Mesenchymal stem cell (in vitro differentiated cells and primary cell): Measurements from ENCODE around the gene PIGQ.

Source experiments
- DNase-seq: peaks from one replicate; pipeline ENCODE4 v3.0.0-alpha.2; 2013
- H2AFZ ChIP-seq: one replicate; pipeline ENCODE4 v1.6.1; 2013; ENCODE audit warnings: low read depth, mild to moderate bottlenecking, control low read depth, inconsistent platforms, low read length, moderate library complexity
- H2AK5ac ChIP-seq: 2 replicates; pipeline ENCODE4 v1.6.1; 2013; ENCODE audit warnings: low read length, moderate library complexity, mild to moderate bottlenecking, inconsistent platforms; ENCODE audit not compliant: severe bottlenecking
- H2BK120ac ChIP-seq: one replicate; pipeline ENCODE4 v1.6.1; 2013; ENCODE audit warnings: low read depth, mild to moderate bottlenecking, inconsistent platforms, low read length, moderate library complexity
- H2BK12ac ChIP-seq, 2 experiments: one replicate each; pipeline ENCODE4 v1.6.1; 2013; ENCODE audit warnings: inconsistent platforms in 2 of 2, low read length in 2 of 2, mild to moderate bottlenecking in 2 of 2, moderate library complexity in 2 of 2, control low read depth in 1 of 2
- H2BK15ac ChIP-seq: one replicate; pipeline ENCODE4 v1.6.1; 2013; ENCODE audit warnings: mild to moderate bottlenecking, low read depth, inconsistent platforms; ENCODE audit not compliant: poor library complexity, severe bottlenecking
- H2BK5ac ChIP-seq: 2 replicates; pipeline ENCODE4 v1.6.1; 2013; ENCODE audit warnings: low read depth, mild to moderate bottlenecking, low read length, control low read depth, inconsistent platforms; ENCODE audit not compliant: poor library complexity, severe bottlenecking
- H3K14ac ChIP-seq, 2 experiments: one replicate each; pipeline ENCODE4 v1.6.1; 2013; ENCODE audit warnings: inconsistent platforms in 2 of 2, low read length in 2 of 2, control low read depth in 1 of 2, mild to moderate bottlenecking in 1 of 2, moderate library complexity in 1 of 2
- H3K18ac ChIP-seq, 2 experiments: one replicate each; pipeline ENCODE4 v1.6.1; 2013; ENCODE audit warnings: inconsistent platforms in 2 of 2, low read length in 2 of 2, control low read depth in 1 of 2, low read depth in 1 of 2, mild to moderate bottlenecking in 1 of 2
- H3K23ac ChIP-seq, 2 experiments: one replicate each; pipeline ENCODE4 v1.6.1; 2013; ENCODE audit warnings: inconsistent platforms in 2 of 2, low read length in 2 of 2, mild to moderate bottlenecking in 2 of 2, moderate library complexity in 2 of 2, control low read depth in 1 of 2
- H3K27ac ChIP-seq: 2 replicates; pipeline ENCODE4 v1.5.1; 2013; ENCODE audit warnings: mild to moderate bottlenecking, moderate library complexity, low read length, control low read depth, inconsistent platforms; ENCODE audit not compliant: poor library complexity, severe bottlenecking
- H3K27me3 ChIP-seq, 2 experiments: 2 replicates each; pipeline versions ENCODE4 v1.6.1 to v1.7.0; 2013; ENCODE audit warnings: low read length in 2 of 2, mild to moderate bottlenecking in 2 of 2, moderate library complexity in 2 of 2, control low read depth in 1 of 2, inconsistent platforms in 1 of 2; ENCODE audit not compliant: control insufficient read depth in 1 of 2, insufficient read depth in 1 of 2
- H3K36me3 ChIP-seq, 2 experiments: 2 replicates each; pipeline versions ENCODE4 v1.6.1 to v1.7.0; 2013; ENCODE audit warnings: low read length in 2 of 2, control low read depth in 1 of 2, inconsistent platforms in 1 of 2, low read depth in 1 of 2, mild to moderate bottlenecking in 1 of 2; ENCODE audit not compliant: insufficient read depth in 2 of 2, control insufficient read depth in 1 of 2
- H3K4ac ChIP-seq, 2 experiments: one replicate each; pipeline ENCODE4 v1.6.1; 2013; ENCODE audit warnings: inconsistent platforms in 2 of 2, low read length in 2 of 2, mild to moderate bottlenecking in 2 of 2, moderate library complexity in 2 of 2, control low read depth in 1 of 2, low read depth in 1 of 2
- H3K4me1 ChIP-seq: 2 replicates; pipeline ENCODE4 v1.6.1; 2013; ENCODE audit warnings: low read depth, low read length, control low read depth; ENCODE audit not compliant: control insufficient read depth, insufficient read depth
- H3K4me2 ChIP-seq: 2 replicates; pipeline ENCODE4 v1.6.1; 2013; ENCODE audit warnings: low read length, mild to moderate bottlenecking, inconsistent platforms; ENCODE audit not compliant: poor library complexity, severe bottlenecking
- H3K4me3 ChIP-seq, 2 experiments: 2 replicates each; pipeline versions ENCODE4 v1.5.1 to v1.7.0; 2013; ENCODE audit warnings: low read length in 2 of 2, mild to moderate bottlenecking in 2 of 2, control low read depth in 1 of 2, low read depth in 1 of 2; ENCODE audit not compliant: insufficient read depth in 1 of 2
- H3K79me1 ChIP-seq: replicated peaks from 2 replicates; pipeline ENCODE4 v1.6.1; 2013; ENCODE audit warnings: mild to moderate bottlenecking, control low read depth, low read length, inconsistent platforms; ENCODE audit not compliant: poor library complexity, severe bottlenecking
- H3K9ac ChIP-seq: 2 replicates; pipeline ENCODE4 v1.7.0; 2013; ENCODE audit warnings: mild to moderate bottlenecking, low read length, moderate library complexity
- H3K9me3 ChIP-seq: 2 replicates; pipeline ENCODE4 v1.7.0; 2013; ENCODE audit warnings: mild to moderate bottlenecking, low read length; ENCODE audit not compliant: control insufficient read depth
- H4K8ac ChIP-seq: one replicate; pipeline ENCODE4 v1.6.1; 2013; ENCODE audit warnings: inconsistent platforms, mild to moderate bottlenecking, low read length, moderate library complexity
- H4K91ac ChIP-seq: one replicate; pipeline ENCODE4 v1.6.1; 2013; ENCODE audit warnings: mild to moderate bottlenecking, low read length, inconsistent platforms
- WGBS: methylation state at CpG from one replicate; pipeline ENCODE4 v1.1.7; 2013; ENCODE audit warnings: mixed read lengths; 5-methylcytosine and 5-hydroxymethylcytosine counted together

PIGQ gene

GRCh38 chr16:522320-523096 lies 47.3 kb upstream of the PIGQ start:
- Histone ChIP-seq H2AFZ (no peak overlapping the region), H2BK12ac (no peak overlapping the region), H2AK5ac (no peak overlapping the region), H2BK120ac (no peak overlapping the region), H3K4me1 (peaks cover 28% of the 10 kb centered on the region), H3K4me3 (no peak overlapping the region), H4K8ac (peak overlapping the region; percentile 50), H3K23ac (no peak overlapping the region), H3K9ac (no peak overlapping the region), H4K91ac (no peak overlapping the region), H2BK5ac (no peak overlapping the region), H3K4ac (no peak overlapping the region), H3K9me3 (no peaks in the 10 kb centered on the region), H3K14ac (no peak overlapping the region), H3K27me3 (no peaks in the 10 kb centered on the region), H2BK15ac (no peak overlapping the region), H3K36me3 (peaks cover 30 to 54% of the 10 kb centered on the region in 2 experiments), H3K18ac (no peak overlapping the region), H3K4me2 (no peak overlapping the region), H3K79me1 (peaks cover 13% of the 10 kb centered on the region), H3K27ac (no peak overlapping the region)
- no peak for DNase-seq
- WGBS = 84% methylated on average over 23 of the region's 23 CpGs

- Histone ChIP-seq H2BK120ac (no peak overlapping the region), H2BK12ac (no peak overlapping the region), H4K8ac (no peak overlapping the region), H3K4me3 (no peak overlapping the region), H3K23ac (no peak overlapping the region), H2BK5ac (no peak overlapping the region), H2AFZ (no peak overlapping the region), H2BK15ac (no peak overlapping the region), H3K18ac (no peak overlapping the region), H3K9ac (no peak overlapping the region), H3K4ac (no peak overlapping the region), H3K4me2 (no peak overlapping the region), H3K27ac (no peak overlapping the region), H3K14ac (no peak overlapping the region), H2AK5ac (no peak overlapping the region), H3K9me3 (no peaks in the 10 kb centered on the region), H3K79me1 (peaks cover 13% of the 10 kb centered on the region), H3K36me3 (peaks cover 30 to 53% of the 10 kb centered on the region in 2 experiments), H3K27me3 (no peaks in the 10 kb centered on the region), H3K4me1 (peaks cover 28% of the 10 kb centered on the region), H4K91ac (no peak overlapping the region)
- no peak for DNase-seq
- WGBS = 95% methylated on average over 22 of the region's 22 CpGs
Measured at GRCh38 chr16:523097-523741, 46.5 kb upstream of the PIGQ start.

DNA sequence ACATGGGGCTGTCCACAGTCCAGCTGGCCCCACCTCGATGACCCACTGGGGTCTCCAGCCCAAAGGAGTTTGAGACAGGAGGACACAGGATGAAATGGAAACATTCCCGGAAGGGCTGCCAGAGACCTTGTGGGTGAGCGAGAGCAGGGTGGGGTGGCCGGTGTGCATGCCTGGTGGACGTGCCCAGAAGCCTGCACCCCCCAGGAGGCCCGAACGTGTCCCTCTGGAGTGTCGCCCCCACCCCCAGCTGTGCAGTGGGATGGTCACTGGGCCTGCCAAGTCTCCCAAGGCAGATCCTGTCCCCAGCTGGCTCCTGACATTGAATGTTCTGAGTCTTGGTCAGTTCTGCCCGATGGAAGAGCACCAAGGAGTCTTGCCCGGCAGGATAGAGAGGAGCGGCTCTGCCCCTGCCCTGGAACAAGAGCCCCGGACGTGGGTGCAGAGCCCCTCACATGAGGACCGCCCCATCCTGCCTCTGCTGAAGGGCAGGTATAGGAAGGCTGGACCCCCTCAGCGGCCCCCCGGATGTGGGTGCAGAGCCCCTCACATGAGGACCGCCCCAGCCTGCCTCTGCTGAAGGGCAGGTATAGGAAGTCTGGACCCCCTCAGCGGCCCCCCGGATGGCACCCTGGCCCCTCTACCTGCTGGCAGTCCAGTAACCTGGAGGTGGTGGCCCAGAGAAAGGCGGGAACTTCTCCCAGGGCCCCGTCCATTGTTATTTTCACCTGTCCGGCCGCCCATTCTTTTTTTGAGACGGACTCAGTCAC lies 45.3 kb upstream of the PIGQ start:
- WGBS = 94% methylated on average over 24 of the region's 24 CpGs
- Histone ChIP-seq H3K27ac (no peak overlapping the region), H3K4ac (peak overlapping the region; percentile 36 to 40), H3K18ac (peak overlapping the region in 1 of 2 experiments; percentile 56), H3K4me3 (no peak overlapping the region), H2AFZ (no peak overlapping the region), H3K79me1 (peaks cover 13% of the 10 kb centered on the region), H3K4me2 (no peak overlapping the region), H3K27me3 (no peaks in the 10 kb centered on the region), H4K91ac (no peak overlapping the region), H4K8ac (peak overlapping the region; percentile 35), H3K4me1 (peaks cover 38% of the 10 kb centered on the region), H2BK120ac (no peak overlapping the region), H3K36me3 (peaks cover 22 to 48% of the 10 kb centered on the region in 2 experiments), H2AK5ac (no peak overlapping the region), H3K9me3 (no peaks in the 10 kb centered on the region), H3K9ac (no peak overlapping the region), H3K23ac (peak overlapping the region in 1 of 2 experiments; percentile 65), H2BK12ac (peak overlapping the region in 1 of 2 experiments; percentile 0), H2BK5ac (no peak overlapping the region), H3K14ac (no peak overlapping the region), H2BK15ac (no peak overlapping the region)
- DNase-seq = no peak

DNA sequence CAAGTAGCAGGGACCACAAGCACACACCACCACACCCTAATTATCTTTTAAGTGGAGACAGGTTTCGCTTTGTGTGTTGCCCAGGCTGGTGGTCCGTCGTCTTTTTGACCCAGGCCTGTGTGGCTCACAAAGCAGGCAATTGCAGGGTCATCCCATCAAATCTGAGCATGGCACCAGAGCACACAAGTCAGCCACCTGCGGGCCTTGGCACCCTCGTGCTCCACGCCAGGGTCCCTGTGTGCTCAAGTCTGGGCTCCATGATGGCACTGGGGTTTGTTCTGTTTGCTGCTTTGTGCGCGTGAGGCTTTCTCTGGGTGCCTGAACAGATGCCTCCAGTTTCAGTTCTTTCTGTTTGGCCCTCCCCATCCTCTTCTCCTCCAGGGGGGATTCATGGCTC lies 44.6 kb upstream of the PIGQ start:
- 97% methylated on average over 8 of the region's 8 CpGs for WGBS
- H3K23ac ChIP-seq = no peak overlapping the region
- H2BK12ac ChIP-seq = peak overlapping the region in 1 of 2 experiments; percentile 51

More for the DNA sequence above, 44.6 kb upstream of the PIGQ start:
- peak overlapping the region; percentile 36 to 60 for H3K4ac ChIP-seq
- no peak overlapping the region for H4K91ac ChIP-seq
- DNase-seq = no peak
- peak overlapping the region in 1 of 2 experiments; percentile 57 for H3K14ac ChIP-seq
- no peak overlapping the region for H2AK5ac ChIP-seq
- peaks cover 45% of the 10 kb centered on the region for H3K4me1 ChIP-seq
- H2BK120ac ChIP-seq = no peak overlapping the region
- H4K8ac ChIP-seq = no peak overlapping the region
- no peak overlapping the region for H2BK5ac ChIP-seq
- peak overlapping the region; percentile 94 for H3K9ac ChIP-seq
- peaks cover 23 to 48% of the 10 kb centered on the region in 2 experiments for H3K36me3 ChIP-seq
- H3K79me1 ChIP-seq = peaks cover 13% of the 10 kb centered on the region
- H2BK15ac ChIP-seq = no peak overlapping the region
- no peak overlapping the region for H3K4me2 ChIP-seq
- H3K27ac ChIP-seq = peak overlapping the region; percentile 37
- no peaks in the 10 kb centered on the region for H3K27me3 ChIP-seq
- peak overlapping the region in 1 of 2 experiments; percentile 31 for H3K18ac ChIP-seq
- no peaks in the 10 kb centered on the region for H3K9me3 ChIP-seq
- no peak overlapping the region for H2AFZ ChIP-seq
- H3K4me3 ChIP-seq = peak overlapping the region in 1 of 2 experiments; percentile 93
